GM11168 (cell line): Measurements from ENCODE around the gene EYA2.

Source experiments
- in situ Hi-C: fragments of 300-500 bp; cut with MboI; formaldehyde crosslinking; loops from one replicate; pipeline ENCODE4 v1.12.0; 2022; ENCODE audit warnings: low sequenced_read_pairs; ENCODE audit not compliant: unreplicated experiment

EYA2 gene

DNA sequence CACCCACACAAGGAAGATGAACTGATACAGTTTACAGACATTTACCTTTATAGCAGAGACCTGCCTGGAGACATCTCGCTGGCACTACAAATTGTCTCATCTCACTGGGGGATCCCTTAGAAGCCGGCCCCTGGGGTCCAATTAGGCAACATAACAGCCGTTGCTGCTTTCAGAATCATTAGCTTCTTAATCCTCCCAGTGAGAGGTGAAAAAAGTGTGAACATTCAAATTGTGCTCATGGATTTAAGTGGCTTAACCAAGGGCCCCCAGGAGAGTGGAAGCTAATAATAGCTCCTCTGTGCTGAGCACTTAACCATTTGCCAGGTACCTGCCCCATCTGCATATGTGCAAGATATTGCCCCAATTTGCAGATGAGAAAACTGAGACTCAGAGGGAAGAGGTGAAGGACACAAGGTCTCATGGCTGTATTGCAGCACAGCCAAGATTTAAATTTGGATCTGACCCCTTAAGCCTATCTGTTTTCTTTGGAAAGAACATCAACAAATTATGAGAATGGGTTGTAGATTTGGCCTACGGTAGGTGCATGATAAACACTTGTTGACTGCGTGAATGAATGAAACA is 101.0 kb downstream of the EYA2 start:
- in situ Hi-C loops: no loop called here

DNA sequence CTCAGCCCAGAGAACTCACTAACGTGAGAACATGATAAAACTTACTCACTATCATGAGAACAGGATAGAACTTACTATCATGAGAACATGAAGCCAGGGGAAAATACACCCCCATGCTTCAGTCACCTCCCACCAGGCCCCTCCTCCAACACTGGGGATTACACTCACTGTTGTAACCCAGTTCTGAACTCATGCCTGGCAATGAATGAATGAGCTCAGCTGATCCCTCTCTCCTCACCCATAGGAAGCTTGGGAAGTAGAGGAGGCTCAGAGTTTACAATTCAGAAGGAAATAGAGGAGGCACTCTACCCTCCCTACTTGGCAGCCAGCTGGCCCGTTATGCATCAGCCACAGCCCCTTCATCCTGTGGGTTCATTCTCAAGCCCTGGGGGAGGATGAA is 102.5 kb downstream of the EYA2 start:
- in situ Hi-C loops: no loop called here

DNA sequence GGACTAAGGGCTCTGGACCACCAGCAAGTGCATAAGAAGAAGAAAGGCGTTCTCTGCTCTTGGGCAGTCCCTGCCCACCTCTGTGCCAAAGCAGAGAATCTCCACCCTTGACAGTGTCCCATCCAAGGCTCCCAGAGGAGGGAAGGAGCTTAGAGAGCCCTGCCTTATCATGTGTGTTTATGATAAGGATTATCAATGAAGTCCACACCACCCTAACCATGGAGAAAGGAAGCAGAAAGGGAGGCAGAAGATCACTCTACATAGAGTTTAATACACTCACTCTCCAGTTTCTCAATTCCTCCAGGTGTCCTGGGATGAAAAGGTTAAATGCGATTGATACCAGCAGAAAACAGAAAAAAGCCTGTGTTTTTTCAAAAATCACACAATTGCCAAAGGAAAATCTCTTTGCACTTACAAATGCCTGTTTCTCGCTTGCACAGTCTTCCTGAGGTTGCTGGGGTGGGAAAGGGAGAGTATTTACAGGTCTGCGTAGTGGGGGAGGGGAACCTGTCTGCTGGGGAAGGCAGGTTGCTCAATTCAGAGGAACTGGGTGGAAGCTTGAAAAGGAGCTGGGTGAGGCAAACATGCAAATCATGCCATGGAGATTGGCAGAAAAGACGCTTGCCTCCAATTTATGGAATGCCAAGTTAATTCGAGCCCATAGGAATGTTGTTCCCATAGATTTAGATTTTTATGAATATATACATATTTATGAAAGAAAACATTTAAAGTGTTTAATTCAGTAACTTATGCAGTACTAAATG is 104.0 kb downstream of the EYA2 start:
- in situ Hi-C loops: no loop called here

DNA sequence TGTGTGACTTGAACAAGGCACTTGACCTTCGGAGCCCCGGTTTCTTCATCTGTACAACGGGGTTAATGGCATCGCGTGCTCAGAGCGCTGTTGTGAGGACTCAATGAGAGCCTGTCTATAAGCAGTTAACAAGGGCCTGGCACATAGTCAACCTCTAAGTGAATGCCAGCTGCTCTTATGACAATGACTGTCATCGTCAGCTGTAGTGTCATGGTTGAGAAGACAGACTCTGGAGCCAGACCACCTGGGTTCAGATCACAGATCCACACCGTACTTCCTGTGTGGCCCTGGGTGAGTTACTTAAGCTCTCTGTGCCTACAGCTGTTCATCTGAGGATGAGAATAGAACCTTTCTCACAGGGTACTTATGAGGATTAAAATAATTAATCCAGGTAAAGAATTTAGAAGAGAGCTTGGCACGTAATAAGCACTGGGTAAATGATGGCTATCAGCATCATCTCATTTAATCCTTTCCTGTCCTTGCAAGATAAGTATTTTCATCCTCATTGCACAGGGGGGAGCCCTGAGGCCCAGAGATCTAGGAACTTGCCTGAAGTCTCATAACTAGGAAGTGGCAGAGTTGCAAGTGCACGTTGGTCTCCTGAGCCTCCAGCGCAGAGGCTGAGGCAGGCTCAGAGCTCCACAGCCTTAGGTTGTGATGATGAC is 105.3 kb downstream of the EYA2 start:
- in situ Hi-C loops: no loop called here

DNA sequence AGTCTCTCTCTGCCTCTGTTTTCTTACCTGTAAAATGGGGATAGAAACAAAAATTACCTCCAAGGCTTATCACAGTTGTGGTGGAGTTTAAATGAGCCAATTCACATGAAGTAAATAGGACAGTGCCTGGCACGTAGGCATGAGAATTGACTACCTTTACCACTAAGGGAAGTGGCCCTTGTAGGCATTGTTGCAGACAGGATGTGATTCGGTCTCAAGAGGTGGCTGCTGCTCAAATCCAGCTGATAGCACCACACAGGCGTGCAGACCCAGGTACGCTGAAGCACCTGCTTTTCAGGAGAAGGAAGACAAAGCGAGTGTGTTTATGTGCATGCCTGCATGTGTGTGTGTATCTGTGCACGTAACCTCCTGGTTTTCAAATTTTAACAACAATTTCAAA is 108.6 kb downstream of the EYA2 start:
- in situ Hi-C loops: no loop called here

DNA sequence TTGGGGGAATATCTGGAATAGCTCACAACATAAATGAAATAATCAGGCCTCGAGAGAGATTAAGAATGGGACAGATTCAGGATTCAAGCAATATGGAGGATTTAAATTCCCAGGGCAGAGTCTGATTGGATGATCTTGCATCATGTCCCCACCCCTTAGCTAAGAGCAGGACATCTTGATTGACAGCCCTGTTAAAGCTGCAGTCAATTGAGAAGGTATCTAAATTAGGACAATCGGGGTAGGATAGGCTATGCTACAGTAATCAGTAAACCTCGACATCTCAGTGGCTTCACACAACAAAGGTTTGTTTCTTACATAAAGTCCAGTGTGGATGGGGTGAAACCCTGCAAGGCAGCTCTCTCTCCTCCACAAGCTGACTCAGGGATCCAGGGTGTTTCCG is 109.5 kb downstream of the EYA2 start:
- in situ Hi-C loops: no loop called here

DNA sequence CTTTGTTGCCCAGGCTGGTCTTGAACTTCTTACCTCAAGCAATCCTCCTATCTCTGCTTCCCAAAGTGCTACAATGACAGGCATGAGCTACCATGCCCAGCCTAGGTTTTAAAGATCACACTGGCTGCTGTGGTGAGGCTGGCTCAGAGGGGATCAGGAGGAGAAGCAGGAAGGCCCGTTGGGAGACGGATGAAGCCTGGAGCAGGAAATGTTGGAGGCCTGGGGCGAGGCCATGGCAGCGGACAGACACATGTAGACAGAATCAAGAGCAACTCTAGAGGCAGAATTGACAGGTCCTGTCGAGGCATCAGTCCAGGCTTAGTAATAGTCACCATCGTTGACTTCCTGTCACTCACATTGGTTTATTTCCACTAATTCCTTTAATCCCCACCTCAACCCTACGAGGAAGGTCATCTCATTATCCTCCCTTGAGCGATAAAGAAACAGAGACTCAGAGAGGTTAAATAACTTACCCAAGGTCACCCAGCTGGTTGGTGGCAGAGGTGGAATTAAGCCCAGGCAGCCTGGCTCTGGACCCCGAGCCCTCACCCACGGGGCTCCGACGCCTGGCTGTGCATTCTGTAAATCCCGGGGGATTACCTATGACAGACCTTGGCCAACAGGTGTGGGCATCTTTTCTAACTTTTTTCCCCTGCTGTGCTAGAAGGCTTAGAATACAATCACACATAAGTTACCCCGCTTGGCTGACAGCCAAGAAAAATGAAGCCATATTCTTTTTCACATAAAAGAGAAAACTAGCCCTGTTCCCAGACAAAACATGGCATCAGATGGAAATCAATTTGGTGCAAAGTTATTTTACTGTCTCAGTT is 113.4 kb downstream of the EYA2 start:
- in situ Hi-C loops: no loop called here

DNA sequence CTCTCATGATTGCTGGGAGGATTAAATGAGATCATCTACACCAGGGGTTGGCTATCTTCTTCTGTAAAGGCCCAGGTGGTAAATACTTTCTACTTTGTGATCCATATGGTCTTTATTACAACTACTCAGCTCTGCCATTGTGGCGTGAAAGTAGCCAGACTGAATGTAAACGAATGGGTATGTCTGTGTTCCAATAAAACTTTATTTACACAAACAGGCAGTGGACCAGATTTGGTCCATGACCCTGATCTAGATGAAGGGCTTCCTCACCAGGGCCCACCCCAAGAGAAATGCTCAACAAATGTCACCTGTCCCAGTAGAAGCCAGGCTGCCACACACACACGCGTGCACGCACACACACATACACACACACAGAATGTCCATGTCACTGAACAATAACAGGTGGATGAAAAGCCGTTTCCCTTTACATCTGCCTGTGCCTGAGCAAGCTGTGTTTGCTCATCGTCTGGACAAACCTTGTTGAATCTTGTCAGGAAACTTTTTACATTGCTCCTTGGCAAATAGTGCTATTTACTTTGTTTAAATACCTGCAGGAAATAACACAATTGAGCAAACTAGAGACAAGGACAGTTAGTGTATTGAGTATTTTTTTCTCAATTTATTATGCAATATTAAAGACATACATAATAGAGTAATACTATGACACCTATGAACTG is 114.3 kb downstream of the EYA2 start:
- in situ Hi-C loops: no loop called here

DNA sequence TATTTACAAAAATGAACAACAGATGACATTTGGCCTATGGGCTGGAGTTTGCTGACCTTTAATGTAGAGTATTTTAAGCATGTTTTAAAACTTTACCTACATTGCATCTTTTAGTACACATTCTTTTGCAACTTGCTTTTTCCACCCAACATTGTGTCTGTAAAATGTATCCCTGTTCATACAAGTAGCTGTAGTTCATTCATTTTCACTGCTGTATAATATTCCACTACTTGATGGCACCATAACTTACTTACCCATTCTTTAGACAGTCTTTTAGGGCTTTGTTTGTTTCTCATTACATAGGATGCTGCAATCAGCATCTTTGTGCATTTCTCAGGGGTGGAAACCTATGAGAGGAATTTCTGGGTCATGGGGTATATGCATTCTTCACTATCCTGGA is 115.1 kb downstream of the EYA2 start:
- in situ Hi-C loops: no loop called here

DNA sequence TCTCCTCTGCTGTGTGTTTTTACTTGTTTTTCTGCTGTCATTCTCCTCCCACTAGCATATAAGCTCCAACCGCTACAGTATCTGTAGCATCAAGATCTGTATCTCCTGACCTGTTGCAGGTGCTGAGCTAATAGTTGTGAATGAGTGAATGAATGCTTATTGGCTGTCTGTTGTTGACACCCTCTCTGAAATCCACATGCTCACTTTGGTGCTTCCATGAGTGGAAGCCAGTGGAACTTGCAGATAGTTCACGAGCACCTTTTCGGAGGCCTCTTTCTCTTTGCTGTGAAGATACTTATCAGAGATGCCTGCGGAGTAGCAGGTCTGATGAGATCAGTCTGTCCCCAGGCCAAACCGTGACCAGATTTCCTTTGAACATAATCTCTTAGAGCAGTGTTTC is 117.3 kb downstream of the EYA2 start:
- in situ Hi-C loops: no loop called here

DNA sequence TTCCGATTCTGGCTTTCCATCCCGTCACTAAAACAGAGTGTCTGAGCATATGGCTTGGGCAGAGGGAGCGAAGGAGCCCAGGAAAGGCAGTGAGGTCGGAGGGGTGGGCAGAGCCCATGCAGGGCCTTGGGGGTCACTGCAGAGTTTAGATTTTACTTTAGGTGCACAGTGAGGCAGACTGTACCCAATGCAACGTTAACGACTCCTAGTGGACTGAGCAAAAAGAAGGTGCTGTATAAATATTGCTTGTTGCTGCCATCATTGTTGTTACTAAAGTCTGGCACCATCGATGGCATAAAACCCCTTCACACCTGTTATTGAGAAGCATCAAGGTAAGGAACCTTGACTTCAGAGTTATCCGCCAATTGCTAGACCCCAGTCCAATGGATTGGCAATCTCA is 119.0 kb downstream of the EYA2 start:
- in situ Hi-C loops: no loop called here

DNA sequence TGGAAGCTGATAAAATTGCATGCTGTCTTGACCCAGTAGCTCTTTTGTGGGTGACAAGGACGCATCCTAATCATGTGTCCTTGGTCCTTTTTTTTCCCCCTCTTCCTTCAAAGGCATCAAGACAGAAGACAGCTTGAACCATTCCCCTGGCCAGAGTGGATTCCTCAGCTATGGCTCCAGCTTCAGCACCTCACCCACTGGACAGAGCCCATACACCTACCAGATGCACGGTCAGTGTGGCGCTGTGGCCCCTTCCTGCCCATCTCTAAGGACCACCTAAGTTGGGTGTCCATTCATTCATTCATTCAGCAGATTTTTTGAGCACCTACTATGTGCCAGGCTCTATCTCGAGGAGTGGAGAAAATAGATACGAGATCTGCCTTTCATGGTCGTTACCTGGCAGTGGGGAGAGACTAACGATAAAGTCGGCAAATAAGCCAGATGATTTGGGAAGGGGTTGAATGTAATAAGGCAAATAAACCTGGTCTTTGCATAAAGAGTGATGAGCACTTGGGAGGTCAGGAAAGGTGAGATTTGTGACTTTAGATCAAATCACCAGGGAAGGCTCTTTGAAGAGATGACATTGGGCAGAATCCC is 121.5 kb downstream of the EYA2 start:
- in situ Hi-C loops: no loop called here

DNA sequence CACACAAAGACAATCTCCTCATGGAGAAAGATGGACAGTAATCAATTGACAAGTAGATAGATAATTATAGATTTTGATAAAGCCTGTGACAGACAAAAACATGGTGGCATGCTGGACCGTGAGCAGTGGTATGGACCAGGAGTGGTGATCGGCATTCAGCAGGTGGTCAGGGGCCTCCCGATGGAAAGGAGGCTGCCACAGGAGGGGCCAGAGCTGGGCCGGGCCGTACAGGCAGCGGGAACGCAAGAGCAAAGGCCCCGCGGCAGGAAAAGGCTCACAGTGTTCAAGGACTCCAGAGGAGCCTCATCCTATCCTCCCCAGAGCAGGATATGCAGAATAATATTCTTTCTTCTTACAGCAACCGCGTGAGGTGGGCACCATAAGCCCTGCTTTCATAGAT is 123.7 kb downstream of the EYA2 start:
- in situ Hi-C loops: no loop called here

DNA sequence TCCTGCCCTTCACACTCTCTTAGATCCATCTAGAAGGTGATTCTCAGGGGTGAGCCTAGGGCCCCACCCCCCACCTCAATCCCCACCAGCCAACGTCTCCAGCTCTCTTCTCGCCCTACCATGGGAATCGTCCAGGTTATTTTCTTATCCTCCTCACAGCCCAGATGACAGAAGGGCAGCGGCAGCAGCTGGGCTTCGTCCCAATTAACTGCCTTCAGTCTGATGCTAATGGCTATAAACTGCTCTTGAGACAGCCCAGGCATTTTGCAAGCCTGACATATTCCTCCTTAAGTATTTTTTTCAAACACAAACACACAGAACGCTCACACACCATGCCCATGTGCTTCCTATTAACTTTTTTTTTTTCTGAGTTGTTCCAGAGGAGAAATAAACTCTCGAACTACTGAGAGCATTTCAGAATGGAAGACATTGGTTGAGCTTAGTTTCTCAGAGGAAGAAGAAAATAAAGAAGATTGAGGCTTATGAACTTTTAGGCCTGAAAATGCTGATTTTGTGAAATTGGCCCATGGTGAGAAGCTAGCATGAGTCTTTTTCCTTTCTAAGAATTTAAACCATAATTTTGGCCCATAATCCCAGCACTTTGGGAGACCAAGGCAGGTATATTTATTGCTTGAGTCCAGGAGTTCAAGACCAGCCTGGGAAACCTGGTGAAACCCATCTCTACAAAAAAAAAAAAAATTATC is 124.6 kb downstream of the EYA2 start:
- in situ Hi-C loops: no loop called here

DNA sequence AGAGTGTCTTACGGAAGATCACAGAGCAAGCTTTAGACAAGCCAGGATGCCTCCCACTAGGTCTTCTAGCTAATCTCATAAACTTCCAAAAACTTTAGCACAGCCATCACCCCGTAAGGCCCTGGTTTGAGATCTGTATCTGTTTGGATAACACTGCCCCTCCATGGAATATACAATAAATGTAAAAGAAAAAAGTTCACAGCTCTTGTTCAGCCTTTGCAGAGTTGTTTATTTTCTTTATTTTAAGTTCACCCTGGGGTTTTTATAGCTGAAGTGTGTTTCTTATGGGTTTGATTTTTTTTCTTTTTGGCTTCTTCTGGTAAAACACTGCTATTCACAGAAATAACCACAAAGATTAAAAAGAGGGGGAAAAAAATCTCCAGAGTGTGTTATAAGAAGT is 125.6 kb downstream of the EYA2 start:
- in situ Hi-C loops: no loop called here

DNA sequence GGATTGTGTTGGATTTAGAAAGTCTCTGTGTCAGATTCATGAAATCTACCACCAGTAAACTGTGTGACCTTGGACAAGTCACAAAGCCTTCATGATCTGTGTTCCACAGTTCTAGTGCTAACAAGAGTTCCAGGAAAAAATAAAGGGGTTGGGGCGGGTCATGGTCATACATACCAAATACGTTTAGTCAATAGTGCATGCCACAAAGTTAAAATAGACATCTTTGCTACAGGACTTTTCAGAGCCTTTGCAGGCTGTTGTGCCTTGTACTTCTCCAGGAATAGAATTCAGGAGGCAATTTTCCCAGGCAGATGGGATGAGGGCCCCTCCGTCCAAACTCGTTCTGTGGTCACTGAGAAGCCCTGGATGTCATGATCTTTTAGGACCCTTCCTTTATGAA is 127.2 kb downstream of the EYA2 start:
- in situ Hi-C loops: no loop called here

DNA sequence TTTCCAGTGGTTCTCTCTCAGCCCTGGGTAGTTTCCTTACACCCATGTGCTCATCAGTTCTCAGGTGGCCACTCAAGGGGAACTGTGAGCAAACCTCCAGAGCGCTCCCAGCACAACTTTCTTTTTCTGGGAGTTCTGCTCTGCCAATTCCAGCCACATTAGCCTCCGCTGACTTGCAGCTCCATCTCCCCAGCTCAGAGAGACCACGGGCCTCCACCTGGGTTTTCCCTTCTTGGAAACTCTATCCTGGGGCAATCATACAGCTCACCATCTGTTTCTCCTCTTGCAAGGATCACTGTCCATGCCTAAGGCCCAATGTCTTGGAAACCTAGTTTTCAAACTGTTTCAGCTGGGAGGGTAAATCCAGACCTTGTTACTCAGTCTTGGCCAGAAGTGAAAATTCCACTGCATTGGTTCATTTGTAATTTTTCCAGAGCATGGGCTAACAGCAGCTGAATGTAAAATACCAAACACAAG is 129.9 kb downstream of the EYA2 start:
- in situ Hi-C loops: no loop called here

DNA sequence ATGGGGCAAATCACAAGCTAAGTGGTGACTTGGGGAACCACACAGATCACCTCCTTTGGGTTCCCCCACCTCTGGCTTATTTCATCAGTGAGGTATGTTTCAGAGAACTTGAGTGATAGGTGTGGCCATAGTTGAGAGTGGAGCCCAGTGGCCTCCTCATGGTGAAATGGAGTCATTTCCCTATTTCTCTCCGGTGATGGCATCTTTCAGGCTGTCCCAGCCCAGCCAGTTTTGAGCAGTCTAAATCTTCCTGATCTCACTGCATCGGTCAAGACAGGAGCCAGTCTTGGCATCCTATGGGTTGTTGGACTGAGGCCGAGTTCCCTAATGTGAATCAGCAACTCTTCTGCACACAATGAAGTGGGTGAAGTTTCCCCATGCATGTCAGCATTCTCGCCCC is 132.4 kb downstream of the EYA2 start:
- in situ Hi-C loops: loop anchor here (25.0 kb wide), 1 partner anchor 415 kb away; no protein-coding TSS in a partner anchor

DNA sequence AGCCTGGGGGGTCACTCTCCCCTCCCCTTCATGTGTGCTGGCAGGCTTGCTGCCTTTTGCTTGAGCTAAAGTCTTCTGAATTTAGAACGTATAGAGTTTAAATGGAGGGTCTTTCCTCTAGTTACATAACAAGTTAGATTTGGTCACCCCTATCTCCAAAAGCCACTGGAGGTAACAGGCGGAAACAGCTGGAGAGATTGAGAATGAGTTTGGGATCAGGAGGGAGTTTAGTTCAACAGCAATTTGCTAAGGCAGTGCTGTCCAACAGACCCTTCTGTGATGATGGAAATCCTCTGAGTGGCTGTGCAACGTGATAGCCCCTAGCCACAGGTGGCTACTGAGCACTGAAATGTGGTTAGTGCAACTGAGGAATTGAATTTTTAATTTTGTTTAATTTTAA is 132.8 kb downstream of the EYA2 start:
- in situ Hi-C loops: loop anchor here (25.0 kb wide), 1 partner anchor 415 kb away; no protein-coding TSS in a partner anchor
